GM18511 (cell line): ENCODE results near the gene PBX1.

Source experiments
- ATAC-seq: cut with Tn5 transposase; IDR thresholded peaks from one replicate; pipeline ENCODE4 v1.9.1; 2021; ENCODE audit warnings: mild to moderate bottlenecking, moderate library complexity; ENCODE audit not compliant: unreplicated experiment

Gene PBX1

DNA sequence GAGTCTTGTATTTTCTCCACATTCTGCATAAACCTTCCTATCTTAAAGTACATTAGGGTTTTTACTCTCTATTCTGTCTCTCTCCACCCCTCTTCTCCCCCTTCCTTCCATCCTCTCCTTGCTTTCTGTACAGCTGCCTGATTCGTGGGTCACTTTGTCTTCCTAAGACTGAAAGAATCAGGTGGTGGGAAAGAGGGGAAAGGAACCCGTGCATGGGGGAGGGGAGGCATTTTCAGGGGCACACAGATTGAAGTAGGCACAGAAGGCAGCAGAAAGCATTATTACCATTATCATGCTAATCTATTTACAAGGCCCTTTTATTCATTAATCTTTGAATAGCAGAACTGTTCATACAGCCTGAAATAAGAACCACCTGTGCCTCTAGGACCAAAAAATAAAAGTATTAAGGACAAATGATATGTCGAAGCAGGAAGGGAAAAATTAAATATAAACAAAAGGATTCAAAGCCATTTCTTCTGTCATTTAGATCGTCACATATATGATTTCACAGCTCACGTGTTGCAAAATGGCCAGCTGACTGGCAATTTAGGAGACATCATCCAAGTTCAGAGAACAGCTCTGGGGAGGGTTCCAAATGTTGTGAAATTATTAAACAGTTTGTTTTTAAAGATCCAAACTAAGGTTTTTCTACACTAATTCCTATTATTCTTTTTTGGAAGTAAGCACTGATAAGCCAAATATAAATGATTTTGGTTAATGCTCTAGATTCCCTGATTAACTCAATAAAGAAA is 154.6 kb downstream of the PBX1 start:
- no peak for ATAC-seq

GRCh38 chr1:164716992-164717703 is 158.2 kb downstream of the PBX1 start:
- peak; percentile 95 for ATAC-seq

- no peak for ATAC-seq
These were observed 159.8 kb downstream of the PBX1 start for GRCh38 chr1:164718821-164719220.

- ATAC-seq = no peak
These were observed 160.9 kb downstream of the PBX1 start for GRCh38 chr1:164719676-164720439.

- ATAC-seq = no peak
These were observed 161.7 kb downstream of the PBX1 start for GRCh38 chr1:164720440-164721227.

- ATAC-seq = no peak
These were observed 162.2 kb downstream of the PBX1 start for GRCh38 chr1:164721228-164721496.

- ATAC-seq = no peak
These were observed 164.4 kb downstream of the PBX1 start for GRCh38 chr1:164723296-164723798.

DNA sequence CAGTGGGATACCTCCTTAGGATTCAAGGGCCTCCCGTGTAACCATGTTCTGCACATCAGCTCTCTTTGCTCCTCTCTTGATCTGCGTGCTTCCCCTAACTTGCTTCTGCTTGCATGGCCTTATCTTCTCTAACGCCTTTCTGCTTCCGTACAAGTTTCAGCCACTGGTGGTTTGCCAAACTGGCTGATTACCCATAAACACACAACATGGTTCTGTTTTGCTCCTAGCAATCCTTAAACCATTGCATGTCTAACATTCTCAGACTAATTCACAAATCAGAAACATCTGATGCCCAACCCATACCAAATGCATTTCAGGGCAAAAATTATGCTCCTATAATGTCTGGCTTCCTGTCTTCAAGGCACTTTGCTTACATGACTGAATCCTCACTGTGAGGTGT is 166.4 kb downstream of the PBX1 start:
- ATAC-seq = no peak

- no peak for ATAC-seq
These were observed 167.3 kb downstream of the PBX1 start for GRCh38 chr1:164726235-164726634.

GRCh38 chr1:164728719-164729118 is 169.7 kb downstream of the PBX1 start:
- no peak for ATAC-seq

GRCh38 chr1:164731161-164731876 is 172.3 kb downstream of the PBX1 start:
- ATAC-seq = no peak

DNA sequence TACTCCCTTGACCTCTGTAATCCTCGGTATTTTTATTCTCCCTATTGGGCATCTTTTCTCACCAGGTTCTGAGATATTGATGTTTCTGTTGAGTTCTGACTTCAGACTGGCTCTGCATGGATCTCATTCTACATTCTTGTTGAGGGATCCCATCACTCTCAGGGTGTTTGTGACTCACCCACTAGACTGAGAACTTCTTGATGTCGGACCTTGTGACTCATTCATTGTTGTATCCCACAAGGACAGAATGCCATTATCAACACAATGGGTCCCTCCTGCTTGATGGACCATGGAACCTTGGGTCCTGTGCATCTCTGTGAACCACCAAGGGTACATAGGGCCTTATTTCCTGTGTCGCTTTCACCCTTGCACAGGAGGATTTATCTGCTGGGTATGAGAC is 174.1 kb downstream of the PBX1 start:
- no peak for ATAC-seq

GRCh38 chr1:164733734-164734133 is 174.8 kb downstream of the PBX1 start:
- no peak for ATAC-seq

DNA sequence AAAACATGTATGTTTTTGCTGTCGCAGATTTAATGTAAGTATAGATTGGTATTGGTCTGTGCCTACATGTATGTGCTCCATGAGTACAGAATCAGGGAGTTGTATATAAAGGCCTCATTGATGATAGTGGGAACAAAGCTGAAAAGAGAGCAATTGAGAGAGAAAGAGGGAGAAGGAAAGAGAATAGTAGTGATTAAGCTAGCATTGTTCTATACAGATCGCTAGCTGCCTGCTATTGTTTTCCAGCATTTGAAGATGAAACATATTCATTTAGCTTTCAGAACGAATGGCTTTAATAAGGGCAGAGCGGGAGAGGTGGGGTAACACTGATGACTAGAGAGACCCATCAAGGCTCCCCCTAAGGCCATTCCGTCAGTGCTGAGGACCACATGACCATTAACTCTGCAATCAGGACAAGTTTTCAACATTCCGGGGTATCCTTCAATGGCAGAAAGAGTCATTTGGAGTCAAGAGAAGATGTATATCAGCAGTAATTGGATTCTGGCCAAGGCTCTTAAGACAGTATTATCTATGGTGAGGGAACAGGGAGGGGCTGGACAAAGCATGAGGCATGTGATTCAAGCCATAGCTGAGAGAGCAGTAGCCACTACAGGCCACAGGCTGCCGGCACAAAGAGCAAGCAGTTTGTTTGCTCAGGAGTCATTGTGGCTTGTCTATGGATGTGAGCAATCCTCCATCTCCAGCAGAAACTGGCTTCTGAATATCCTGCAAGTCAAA is 176.5 kb downstream of the PBX1 start:
- ATAC-seq = no peak

GRCh38 chr1:164736137-164736536 is 177.2 kb downstream of the PBX1 start:
- no peak for ATAC-seq

GRCh38 chr1:164739189-164739588 is 180.2 kb downstream of the PBX1 start:
- ATAC-seq = no peak

DNA sequence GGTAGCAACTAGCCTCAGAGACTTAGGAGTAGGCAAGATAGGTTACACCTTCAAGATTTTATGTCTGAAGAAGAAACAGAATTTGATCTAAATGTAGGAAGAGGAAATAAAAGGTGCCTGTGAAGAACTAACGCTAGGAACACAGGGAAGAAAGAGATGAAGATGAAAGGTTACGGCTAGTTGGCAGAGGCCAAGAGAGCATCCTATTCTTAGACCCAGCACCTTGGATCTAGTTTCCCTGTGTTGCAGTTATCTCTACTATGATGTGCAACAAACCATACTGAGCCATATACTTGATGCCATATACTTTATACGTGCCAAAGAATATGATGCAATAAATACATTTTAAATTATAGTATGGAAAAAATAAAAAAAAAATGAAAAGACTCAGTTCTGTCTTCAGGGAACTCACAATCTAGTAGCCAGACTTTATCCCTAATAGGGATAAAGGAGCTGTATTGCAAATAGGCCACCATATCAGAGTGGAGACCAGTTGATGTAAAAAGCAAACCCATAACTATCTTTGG is 181.1 kb downstream of the PBX1 start:
- no peak for ATAC-seq

- ATAC-seq = no peak
These were observed 183.8 kb downstream of the PBX1 start for GRCh38 chr1:164742745-164743144.

- no peak for ATAC-seq
These were observed 185.0 kb downstream of the PBX1 start for GRCh38 chr1:164743976-164744375.
